ENCODE data around the gene RTN3.

RTN3 gene

GRCh38 chr11:63745304-63746170 lies 64.2 kb downstream of the RTN3 start:
- DNase-seq = no peak

- DNase-seq = no peak
Measured at GRCh38 chr11:63747011-63747410, 65.7 kb downstream of the RTN3 start.

DNA sequence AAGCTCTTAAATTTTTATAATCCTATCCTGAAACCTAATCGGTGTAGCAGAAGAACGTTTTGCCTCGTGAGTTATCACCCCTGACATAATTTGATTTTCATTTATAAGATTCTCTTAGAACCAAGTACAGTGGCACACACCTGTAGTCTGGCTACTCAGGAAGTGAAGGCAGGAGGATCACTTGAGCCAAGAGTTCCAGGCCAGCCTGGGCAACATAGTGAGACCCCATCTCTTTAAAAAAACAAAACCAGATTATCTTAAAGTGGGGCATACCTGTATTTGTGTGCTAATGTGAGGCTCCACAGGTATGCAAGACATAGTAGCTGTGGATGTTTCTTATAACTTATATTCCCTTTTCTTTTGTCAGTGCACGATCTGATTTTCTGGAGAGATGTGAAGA lies 68.3 kb downstream of the RTN3 start:
- no peak for DNase-seq

- DNase-seq = no peak
Measured at GRCh38 chr11:63756919-63757761, 75.8 kb downstream of the RTN3 start.

- DNase-seq = no peak
Measured at GRCh38 chr11:63760487-63761079, 79.3 kb downstream of the RTN3 start.

DNA sequence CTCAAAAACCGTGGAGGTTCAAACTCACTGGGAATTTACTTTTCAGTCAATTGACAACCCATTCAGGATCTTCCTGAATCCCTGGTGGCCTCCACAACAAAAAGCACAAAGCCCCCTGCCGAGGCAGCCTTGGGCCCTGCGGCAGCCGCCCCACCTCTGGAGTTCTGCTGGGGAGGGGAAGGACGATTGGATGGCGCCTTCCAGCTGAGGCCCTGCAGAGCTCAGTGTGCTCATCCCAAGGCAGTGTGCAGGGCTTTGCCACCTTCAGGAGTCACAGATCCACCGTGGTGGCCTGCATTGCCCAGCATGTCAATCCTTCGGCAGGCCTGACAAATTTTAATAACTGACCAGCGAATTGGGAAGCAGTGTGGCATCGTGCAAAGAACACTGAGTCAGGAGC lies 79.9 kb downstream of the RTN3 start:
- DNase-seq = no peak

- no peak for DNase-seq
Measured at GRCh38 chr11:63761931-63762653, 80.8 kb downstream of the RTN3 start.

GRCh38 chr11:63762654-63763495 lies 81.6 kb downstream of the RTN3 start:
- no peak for DNase-seq

DNA sequence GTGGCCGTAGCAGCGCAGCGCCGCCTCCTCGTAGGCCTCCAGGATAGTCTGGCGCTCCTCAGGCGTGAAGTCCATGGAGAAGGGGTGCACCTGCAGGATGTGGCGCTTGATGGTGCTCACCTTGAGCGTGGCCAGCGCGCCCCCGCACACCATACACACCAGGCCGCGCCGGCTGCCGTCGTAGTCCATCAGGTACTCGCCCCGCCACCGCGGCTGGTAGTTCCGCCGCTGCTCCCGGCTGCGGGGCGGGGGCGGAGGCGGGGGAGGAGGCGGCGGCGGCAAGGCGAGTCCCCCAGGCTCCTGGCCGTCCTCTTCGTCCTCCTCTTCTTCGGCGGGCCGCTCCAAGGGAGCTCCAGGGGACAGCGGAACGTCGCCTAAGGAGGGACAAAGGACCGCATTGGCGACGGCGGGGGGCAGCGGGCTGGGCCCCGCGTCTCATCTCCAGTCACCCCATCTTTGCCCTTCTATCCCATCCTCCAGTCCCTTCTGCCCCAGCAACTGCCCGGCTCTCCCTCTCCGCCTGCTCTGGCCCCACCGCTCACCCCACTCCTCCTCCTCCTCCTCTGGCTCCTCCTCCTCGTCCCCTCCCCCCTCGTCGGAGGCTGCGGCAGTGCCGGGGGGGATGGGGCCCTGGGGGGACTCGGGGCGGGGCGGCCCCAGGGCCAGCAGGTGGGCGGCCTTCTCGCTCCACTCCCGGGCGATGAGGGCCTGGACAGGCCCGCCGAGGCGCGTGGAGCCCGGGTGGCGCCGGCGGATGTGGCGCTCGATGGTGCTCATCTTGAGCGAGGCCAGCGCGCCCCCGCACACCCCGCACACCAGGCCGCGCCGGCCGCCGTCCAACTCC lies 82.4 kb downstream of the RTN3 start:
- no peak for DNase-seq

DNA sequence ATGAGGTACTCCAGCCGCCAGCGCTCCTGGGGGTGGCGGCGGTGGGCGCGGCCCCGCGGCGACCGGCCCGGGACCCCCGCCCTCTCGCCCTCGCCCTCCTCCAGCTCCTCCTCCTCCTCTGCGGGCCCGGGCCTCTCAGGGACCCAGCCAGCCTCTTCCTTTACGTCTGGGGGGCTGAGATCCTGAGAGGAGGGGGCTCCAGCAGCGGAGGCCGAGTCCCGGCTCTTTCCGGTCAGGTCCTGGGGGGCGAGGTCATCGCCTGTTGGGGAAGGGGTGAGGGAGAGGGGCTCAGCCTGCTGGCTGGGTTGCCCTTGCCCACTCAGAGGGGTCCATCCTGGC lies 83.0 kb downstream of the RTN3 start:
- DNase-seq = no peak

- no peak for DNase-seq
Measured at GRCh38 chr11:63764679-63765647, 83.7 kb downstream of the RTN3 start.

GRCh38 chr11:63765688-63766241 lies 84.5 kb downstream of the RTN3 start:
- DNase-seq = no peak

DNA sequence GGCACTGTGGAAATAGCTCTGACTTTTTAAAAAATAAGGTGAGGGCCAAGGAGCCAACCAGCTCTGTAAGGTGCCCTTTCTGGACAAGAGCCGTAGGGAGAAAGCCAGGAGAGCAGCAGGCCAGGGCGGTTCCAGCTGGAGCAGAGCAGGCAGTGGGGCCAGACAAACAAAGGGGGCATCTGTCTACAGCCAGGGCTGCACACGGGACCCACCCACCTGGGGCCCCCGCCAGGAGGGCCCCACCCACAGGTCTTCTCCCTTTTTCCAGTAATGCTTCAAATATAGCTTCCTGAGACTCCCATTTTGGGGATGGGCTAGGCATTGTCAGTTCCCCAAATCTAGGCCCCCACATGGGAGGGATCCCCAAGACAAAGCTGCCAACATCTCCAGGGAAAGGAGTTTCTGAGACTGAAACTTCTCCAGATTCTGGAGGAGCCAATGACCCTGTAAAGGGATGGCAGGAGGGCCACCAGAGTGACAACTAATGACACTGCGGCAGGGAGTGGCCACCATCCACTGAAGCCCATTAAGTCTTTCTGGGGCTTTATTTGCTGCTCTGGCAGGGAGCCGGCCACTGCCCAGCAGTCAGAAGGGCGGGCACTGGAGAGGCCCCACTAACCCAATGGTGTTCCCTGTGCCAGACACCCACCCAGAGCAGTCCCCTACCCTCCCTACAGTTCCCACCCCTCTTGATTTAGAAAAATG lies 85.4 kb downstream of the RTN3 start:
- DNase-seq = no peak

- no peak for DNase-seq
Measured at GRCh38 chr11:63767267-63767564, 85.9 kb downstream of the RTN3 start.

- DNase-seq = peak; percentile 73
Measured at GRCh38 chr11:63767565-63768236, 86.4 kb downstream of the RTN3 start.

DNA sequence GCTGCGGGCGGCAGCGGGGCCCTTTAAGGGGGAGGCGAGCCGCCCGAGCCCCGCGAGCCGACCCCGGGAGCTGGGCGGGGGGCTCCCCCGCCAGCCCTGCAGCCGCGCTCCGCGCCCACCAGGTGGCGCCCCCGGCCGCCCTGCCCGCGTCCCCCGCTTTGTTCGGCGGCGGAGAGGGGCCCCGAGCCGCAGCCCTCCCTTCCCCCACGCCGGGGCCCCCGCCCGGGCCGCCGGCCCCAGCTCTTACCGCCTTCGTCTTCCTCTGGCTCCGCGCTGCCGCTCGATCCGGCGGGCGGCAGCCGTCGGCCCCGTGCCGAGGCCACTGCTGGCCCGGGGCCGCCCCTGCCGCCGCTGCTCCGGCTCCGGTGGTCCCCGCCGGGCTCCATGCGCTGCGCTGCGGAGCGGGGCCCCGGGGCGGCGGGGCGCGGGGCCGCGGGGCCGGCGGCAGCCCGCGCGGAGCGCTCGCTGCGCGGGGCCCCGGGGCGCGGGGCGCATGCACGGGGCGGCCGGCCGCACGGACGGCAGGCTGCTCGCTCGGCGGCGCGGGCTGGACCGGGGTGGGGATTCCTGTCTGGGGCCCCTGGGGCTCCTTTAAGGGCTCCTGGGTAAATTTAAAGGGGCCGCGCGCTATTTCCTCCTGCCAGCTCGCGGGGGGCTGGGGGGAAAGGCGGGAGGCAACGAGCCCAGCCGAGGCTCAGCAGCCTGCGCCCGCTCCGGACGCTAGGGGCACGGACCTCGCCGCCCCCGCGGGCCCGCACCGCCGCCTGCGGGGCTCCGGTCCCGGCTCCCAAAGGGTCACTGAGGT lies 87.1 kb downstream of the RTN3 start, which contains the start of gene ZFTA:
ZFTA (minus strand) TSS at position 539 of the 805 bp plus-strand sequence; CDS start at position 386, 153 bp downstream.
- DNase-seq = peak; percentile 88

DNA sequence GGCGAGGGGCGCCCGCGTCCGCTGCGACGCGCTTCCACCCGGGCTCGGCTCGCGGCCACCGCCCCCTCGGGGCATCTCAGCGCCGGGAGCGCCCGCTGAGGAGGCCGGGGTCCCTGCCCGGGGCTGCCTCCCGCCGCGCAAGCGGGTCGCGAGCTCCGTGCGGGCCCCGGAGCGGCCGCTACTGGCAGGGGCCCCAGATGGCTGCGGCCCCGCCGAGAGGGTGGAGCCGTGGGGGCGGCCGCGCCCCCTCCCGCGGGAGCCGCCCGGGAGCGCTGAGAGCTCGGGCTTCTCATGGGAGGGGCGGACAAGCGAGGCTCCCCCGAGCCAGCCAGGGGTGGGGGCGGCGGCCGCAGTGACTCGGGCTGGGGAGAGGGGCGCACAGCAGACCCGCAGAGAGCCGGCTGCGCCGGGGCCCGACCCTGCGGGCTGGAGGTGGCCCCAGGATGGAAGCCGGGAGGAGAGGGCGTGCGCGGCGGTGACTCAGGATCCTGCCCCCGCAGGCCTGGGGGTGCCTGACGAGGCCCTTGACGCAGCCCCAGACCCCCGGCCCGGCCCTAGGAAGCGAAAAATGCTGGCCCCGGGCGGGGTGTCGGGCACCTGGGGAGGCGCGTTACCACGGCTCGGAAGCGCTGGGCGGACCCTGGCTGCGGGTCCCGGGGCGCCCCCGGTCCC lies 87.9 kb downstream of the RTN3 start:
- peak; percentile 79 for DNase-seq

Measured in activated CD8-positive, alpha-beta memory T cell treated with anti-CD3 and anti-CD28 coated beads for 24 hours (primary cell).